H9 (cell line): ENCODE data around the gene H2AZ2. TPM values are rescaled to one million over a fixed set of nuclear protein-coding genes. Genes with fewer than 3 reads are reported as not detected.

Experiments
- DNase-seq: peaks from one replicate; pipeline ENCODE4 v3.0.0-alpha.2; 2017
- H2AFZ ChIP-seq: one replicate; pipeline ENCODE4 v1.6.1; 2013; ENCODE audit warnings: mild to moderate bottlenecking, low read length, control low read depth, moderate library complexity
- H2AK5ac ChIP-seq: 2 replicates; pipeline ENCODE4 v1.6.1; 2013; ENCODE audit warnings: low read length, control low read depth, mixed read lengths; ENCODE audit not compliant: insufficient read length
- H2BK120ac ChIP-seq: one replicate; pipeline ENCODE4 v1.6.1; 2013; ENCODE audit warnings: low read depth, mild to moderate bottlenecking, low read length, control low read depth, inconsistent platforms; ENCODE audit not compliant: poor library complexity, severe bottlenecking
- H2BK12ac ChIP-seq: 2 replicates; pipeline ENCODE4 v1.6.1; 2013; ENCODE audit warnings: low read length, control low read depth, mixed read lengths, low read depth; ENCODE audit not compliant: insufficient read length
- H2BK15ac ChIP-seq: 2 replicates; pipeline ENCODE4 v1.6.1; 2013; ENCODE audit warnings: low read depth, low read length, control low read depth
- H2BK20ac ChIP-seq: one replicate; pipeline ENCODE4 v1.6.1; 2013; ENCODE audit warnings: low read depth, mild to moderate bottlenecking, low read length, control low read depth, inconsistent platforms; ENCODE audit not compliant: poor library complexity, severe bottlenecking
- H2BK5ac ChIP-seq: 2 replicates; pipeline ENCODE4 v1.6.1; 2013; ENCODE audit warnings: low read length, control low read depth, mixed read lengths; ENCODE audit not compliant: insufficient read length
- H3K14ac ChIP-seq: 2 replicates; pipeline ENCODE4 v1.6.1; 2013; ENCODE audit warnings: low read length, control low read depth; ENCODE audit not compliant: insufficient read depth
- H3K18ac ChIP-seq: 2 replicates; pipeline ENCODE4 v1.6.1; 2013; ENCODE audit warnings: low read depth, mild to moderate bottlenecking, mixed read lengths, low read length, control low read depth; ENCODE audit not compliant: insufficient read length
- H3K23ac ChIP-seq: 2 replicates; pipeline ENCODE4 v1.6.1; 2013; ENCODE audit warnings: low read length, control low read depth, mixed read lengths, low read depth; ENCODE audit not compliant: insufficient read length
- H3K23me2 ChIP-seq: 2 replicates; pipeline ENCODE4 v1.6.1; 2013; ENCODE audit warnings: low read depth, mild to moderate bottlenecking, mixed read lengths, low read length, control low read depth; ENCODE audit not compliant: insufficient read length, poor library complexity, severe bottlenecking
- H3K27ac ChIP-seq: 2 replicates; pipeline ENCODE4 v1.5.1; 2013; ENCODE audit warnings: low read length, control low read depth, mixed read lengths, low read depth; ENCODE audit not compliant: insufficient read length
- H3K27me3 ChIP-seq: 2 replicates; pipeline ENCODE4 v1.6.1; 2013; ENCODE audit warnings: low read length, control low read depth, inconsistent platforms; ENCODE audit not compliant: insufficient read depth
- H3K4ac ChIP-seq: 2 replicates; pipeline ENCODE4 v1.6.1; 2013; ENCODE audit warnings: low read depth, mild to moderate bottlenecking, control low read depth, inconsistent platforms, low read length, moderate library complexity
- H3K4me1 ChIP-seq: 2 replicates; pipeline ENCODE4 v1.6.1; 2013; ENCODE audit warnings: low read length, control low read depth, inconsistent platforms; ENCODE audit not compliant: insufficient read depth
- H3K4me2 ChIP-seq: 2 replicates; pipeline ENCODE4 v1.6.1; 2013; ENCODE audit warnings: low read length, control low read depth, mixed read lengths; ENCODE audit not compliant: insufficient read length, insufficient read depth
- H3K56ac ChIP-seq: 2 replicates; pipeline ENCODE4 v1.6.1; 2013; ENCODE audit warnings: low read depth, mild to moderate bottlenecking, mixed read lengths, low read length, control low read depth; ENCODE audit not compliant: insufficient read length
- H3K79me1 ChIP-seq: 2 replicates; pipeline ENCODE4 v1.6.1; 2013; ENCODE audit warnings: low read depth, mild to moderate bottlenecking, moderate library complexity, low read length, control low read depth, inconsistent platforms; ENCODE audit not compliant: insufficient read depth, poor library complexity, severe bottlenecking
- H3K79me2 ChIP-seq: 2 replicates; pipeline ENCODE4 v1.6.1; 2013; ENCODE audit warnings: low read length, control low read depth, inconsistent platforms; ENCODE audit not compliant: insufficient read depth
- H3K9ac ChIP-seq: 2 replicates; pipeline ENCODE4 v1.6.1; 2013; ENCODE audit warnings: low read length, control low read depth, mixed read lengths; ENCODE audit not compliant: insufficient read length; ENCODE audit errors: extremely low read depth
- H3K9me3 ChIP-seq: one replicate; pipeline ENCODE4 v1.6.1; 2013; ENCODE audit warnings: low read depth, low read length, inconsistent platforms; ENCODE audit not compliant: control insufficient read depth
- H3T11ph ChIP-seq: one replicate; pipeline ENCODE4 v1.6.1; 2013; ENCODE audit warnings: mild to moderate bottlenecking, low read length, control low read depth, inconsistent platforms
- H4K20me1 ChIP-seq: one replicate; pipeline ENCODE4 v1.6.1; 2013; ENCODE audit not compliant: control insufficient read depth, insufficient read length, insufficient read depth
- H4K5ac ChIP-seq: 2 replicates; pipeline ENCODE4 v1.6.1; 2013; ENCODE audit warnings: low read depth, mild to moderate bottlenecking, mixed read lengths, low read length, control low read depth; ENCODE audit not compliant: insufficient read length
- H4K8ac ChIP-seq: replicated peaks from 2 replicates; pipeline ENCODE4 v1.6.1; 2013; ENCODE audit warnings: low read length, control low read depth, mixed read lengths, low read depth; ENCODE audit not compliant: insufficient read length
- H4K91ac ChIP-seq: 2 replicates; pipeline ENCODE4 v1.6.1; 2013; ENCODE audit warnings: low read depth, mild to moderate bottlenecking, moderate library complexity, mixed read lengths, low read length, control low read depth; ENCODE audit not compliant: insufficient read length
- H3K27ac Mint-ChIP-seq, 3 experiments: 2 replicates in 2 of 3; 3 replicates in 1 of 3; pipeline ENCODE4 v1.8.0; 2020 to 2021; ENCODE audit warnings: mixed read lengths in 3 of 3, mild to moderate bottlenecking in 1 of 3, moderate library complexity in 1 of 3
- H3K27me3 Mint-ChIP-seq: 2 replicates; pipeline ENCODE4 v1.8.0; 2021; ENCODE audit warnings: low read depth, mild to moderate bottlenecking, moderate library complexity, mixed read lengths
- H3K36me3 Mint-ChIP-seq, 3 experiments: 2 replicates in 2 of 3; 3 replicates in 1 of 3; pipeline ENCODE4 v1.8.0; 2020 to 2021; ENCODE audit warnings: low read depth in 3 of 3, mixed read lengths in 3 of 3; ENCODE audit not compliant: insufficient read depth in 1 of 3
- H3K4me1 Mint-ChIP-seq, 2 experiments: 2 replicates each; pipeline ENCODE4 v1.8.0; 2020; ENCODE audit warnings: mixed read lengths in 2 of 2
- H3K4me3 Mint-ChIP-seq, 2 experiments: 2 replicates in 1 of 2; 3 replicates in 1 of 2; pipeline ENCODE4 v1.8.0; 2020 to 2021; ENCODE audit warnings: mild to moderate bottlenecking in 2 of 2, mixed read lengths in 2 of 2, moderate library complexity in 1 of 2
- H3K9me3 Mint-ChIP-seq, 2 experiments: 2 replicates in 1 of 2; 3 replicates in 1 of 2; pipeline ENCODE4 v1.8.0; 2020; ENCODE audit warnings: mild to moderate bottlenecking in 2 of 2, mixed read lengths in 2 of 2, moderate library complexity in 1 of 2
- CTCF ChIP-seq: fragments of 200-600 bp; sonication (generic); conservative IDR thresholded peaks from 3 replicates; pipeline ENCODE4 v1.8.0; 2021; ENCODE audit warnings: antibody characterized with exemption, mild to moderate bottlenecking
- WGBS: extraction: QIAGEN DNeasy Blood & Tissue Kit; methylation state at CpG from one replicate; pipeline ENCODE4 v1.1.7; 2013; ENCODE audit warnings: missing lambda C conversion rate, low lambda C conversion rate, mixed read lengths; ENCODE audit not compliant: insufficient read length; ENCODE audit errors: extremely low coverage; 5-methylcytosine and 5-hydroxymethylcytosine counted together
- total RNA-seq: library from RNA; stranded (reverse); gene quantifications from 2 replicates; pipeline ENCODE4 v1.2.1, GENCODE V29; 2021

Gene H2AZ2
- total RNA-seq, 1 experiment from 2014 or later = 208 TPM

- peaks cover 14% of the 10 kb centered on the region; the same call in 1 of the 2 replicates for H3K79me2 ChIP-seq
- Mint-ChIP-seq H3K27ac (peak overlapping the region; percentile 51 to 100 (median 100); a peak in 4 of 7 replicates), H3K27me3 (no peaks in the 10 kb centered on the region), H3K4me1 (peaks cover 8 to 19% of the 10 kb centered on the region in 2 experiments), H3K4me3 (peak overlapping the region; percentile 97 to 99), H3K9me3 (no peaks in the 10 kb centered on the region), H3K36me3 (peaks cover 0 to 3% (median 0%) of the 10 kb centered on the region in 3 experiments; a peak in 1 of 7 replicates)
- no peak overlapping the region for H4K91ac ChIP-seq
- no peak overlapping the region for H4K5ac ChIP-seq
- no peak overlapping the region for H3K27ac ChIP-seq
- H3K9ac ChIP-seq = peak overlapping the region; percentile 92
- no peak overlapping the region for H2AFZ ChIP-seq
- no peaks in the 10 kb centered on the region for H3K23me2 ChIP-seq
- no peak overlapping the region for H3T11ph ChIP-seq
- H2AK5ac ChIP-seq = no peak overlapping the region
- no peaks in the 10 kb centered on the region for H3K4me1 ChIP-seq
- H2BK120ac ChIP-seq = no peak overlapping the region
- no peak overlapping the region for H2BK20ac ChIP-seq
- H2BK15ac ChIP-seq = no peak overlapping the region
- H3K18ac ChIP-seq = no peak overlapping the region
- no peaks in the 10 kb centered on the region for H3K9me3 ChIP-seq
- H2BK5ac ChIP-seq = no peak overlapping the region
- TF ChIP-seq CTCF = no peak
- no peaks in the 10 kb centered on the region for H3K79me1 ChIP-seq
- WGBS = no CpG with 5 or more reads among the region's 10 CpGs
- no peak overlapping the region for H3K56ac ChIP-seq
- H2BK12ac ChIP-seq = no peak overlapping the region
- H3K23ac ChIP-seq = no peak overlapping the region
- H3K14ac ChIP-seq = no peak overlapping the region
- H4K20me1 ChIP-seq = no peaks in the 10 kb centered on the region
- H3K27me3 ChIP-seq = no peaks in the 10 kb centered on the region
- H3K4me2 ChIP-seq = peak overlapping the region; percentile 28
- no peak overlapping the region for H4K8ac ChIP-seq
- no peak overlapping the region for H3K4ac ChIP-seq
- no peak for DNase-seq
These were observed 1.5 kb upstream of the H2AZ2 start for GRCh38 chr7:44849259-44849884.
